ENCODE measurements around the gene XPA.

GRCh38 chr9:97666907-97667686, 30.0 kb downstream of the XPA start:
- TF ChIP-seq EGR1 (IDR thresholded peaks at IDR 0.05; ENCODE audit: low read depth in 2 of 2) (no peak), CTCF (IDR thresholded peaks at IDR 0.05; ENCODE audit: low read depth, low read length, missing input control) (no peak), RAD21 (IDR thresholded peaks at IDR 0.05) (no peak), GABPA (IDR thresholded peaks at IDR 0.05 in 1 of 2, conservative IDR thresholded peaks at IDR 0.05 in 1 of 2) (no peak), JUND (IDR thresholded peaks at IDR 0.05) (no peak), FOXA1 (IDR thresholded peaks at IDR 0.05) (no peak), TAF1 (conservative IDR thresholded peaks at IDR 0.05) (no peak), YY1 (IDR thresholded peaks at IDR 0.05) (no peak), RXRA (IDR thresholded peaks at IDR 0.05) (no peak)
- TF ChIP-seq, protein P1, sequence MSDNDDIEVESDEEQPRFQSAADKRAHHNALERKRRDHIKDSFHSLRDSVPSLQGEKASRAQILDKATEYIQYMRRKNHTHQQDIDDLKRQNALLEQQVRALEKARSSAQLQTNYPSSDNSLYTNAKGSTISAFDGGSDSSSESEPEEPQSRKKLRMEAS (IDR thresholded peaks at IDR 0.05) = no peak
- TF ChIP-seq, protein P2, sequence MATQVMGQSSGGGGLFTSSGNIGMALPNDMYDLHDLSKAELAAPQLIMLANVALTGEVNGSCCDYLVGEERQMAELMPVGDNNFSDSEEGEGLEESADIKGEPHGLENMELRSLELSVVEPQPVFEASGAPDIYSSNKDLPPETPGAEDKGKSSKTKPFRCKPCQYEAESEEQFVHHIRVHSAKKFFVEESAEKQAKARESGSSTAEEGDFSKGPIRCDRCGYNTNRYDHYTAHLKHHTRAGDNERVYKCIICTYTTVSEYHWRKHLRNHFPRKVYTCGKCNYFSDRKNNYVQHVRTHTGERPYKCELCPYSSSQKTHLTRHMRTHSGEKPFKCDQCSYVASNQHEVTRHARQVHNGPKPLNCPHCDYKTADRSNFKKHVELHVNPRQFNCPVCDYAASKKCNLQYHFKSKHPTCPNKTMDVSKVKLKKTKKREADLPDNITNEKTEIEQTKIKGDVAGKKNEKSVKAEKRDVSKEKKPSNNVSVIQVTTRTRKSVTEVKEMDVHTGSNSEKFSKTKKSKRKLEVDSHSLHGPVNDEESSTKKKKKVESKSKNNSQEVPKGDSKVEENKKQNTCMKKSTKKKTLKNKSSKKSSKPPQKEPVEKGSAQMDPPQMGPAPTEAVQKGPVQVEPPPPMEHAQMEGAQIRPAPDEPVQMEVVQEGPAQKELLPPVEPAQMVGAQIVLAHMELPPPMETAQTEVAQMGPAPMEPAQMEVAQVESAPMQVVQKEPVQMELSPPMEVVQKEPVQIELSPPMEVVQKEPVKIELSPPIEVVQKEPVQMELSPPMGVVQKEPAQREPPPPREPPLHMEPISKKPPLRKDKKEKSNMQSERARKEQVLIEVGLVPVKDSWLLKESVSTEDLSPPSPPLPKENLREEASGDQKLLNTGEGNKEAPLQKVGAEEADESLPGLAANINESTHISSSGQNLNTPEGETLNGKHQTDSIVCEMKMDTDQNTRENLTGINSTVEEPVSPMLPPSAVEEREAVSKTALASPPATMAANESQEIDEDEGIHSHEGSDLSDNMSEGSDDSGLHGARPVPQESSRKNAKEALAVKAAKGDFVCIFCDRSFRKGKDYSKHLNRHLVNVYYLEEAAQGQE (IDR thresholded peaks at IDR 0.05) = no peak
